ENCODE results near the gene IRGQ.
A peak's percentile ranks its signal among the peaks of the same experiment; 100 is the strongest.

The IRGQ gene

DNA sequence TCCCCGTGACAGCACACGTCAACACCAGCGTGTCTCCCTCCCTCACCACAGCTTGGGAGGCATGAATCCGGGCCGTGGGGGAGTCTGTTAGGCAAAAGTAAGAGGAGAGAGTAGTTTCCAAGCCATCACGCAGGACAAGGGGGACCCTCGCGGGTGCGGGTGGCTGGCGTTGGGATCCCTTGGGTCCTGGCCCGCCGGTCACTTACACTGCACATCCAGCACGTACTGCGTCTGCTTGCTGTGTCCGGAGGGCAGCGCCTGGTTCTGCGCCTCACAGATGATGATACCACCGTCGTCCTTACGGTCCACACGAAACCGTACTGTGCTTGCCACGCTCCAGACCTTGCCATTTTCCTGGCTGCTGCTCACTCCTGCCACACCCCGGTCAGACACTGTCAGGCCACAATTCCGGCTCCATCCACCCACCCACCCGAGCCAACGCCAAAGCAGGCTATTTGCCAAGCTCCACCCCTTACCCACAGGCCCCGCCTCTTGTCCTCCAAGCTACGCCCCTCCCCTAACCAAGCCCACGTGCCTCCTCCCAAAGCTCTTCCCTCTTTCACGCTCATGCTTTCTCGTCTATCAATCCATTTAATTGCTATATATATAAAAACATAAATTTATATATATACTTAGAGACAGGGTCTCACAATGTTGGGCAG lies 30.1 kb upstream of the IRGQ start:
- TF ChIP-seq, protein P1, sequence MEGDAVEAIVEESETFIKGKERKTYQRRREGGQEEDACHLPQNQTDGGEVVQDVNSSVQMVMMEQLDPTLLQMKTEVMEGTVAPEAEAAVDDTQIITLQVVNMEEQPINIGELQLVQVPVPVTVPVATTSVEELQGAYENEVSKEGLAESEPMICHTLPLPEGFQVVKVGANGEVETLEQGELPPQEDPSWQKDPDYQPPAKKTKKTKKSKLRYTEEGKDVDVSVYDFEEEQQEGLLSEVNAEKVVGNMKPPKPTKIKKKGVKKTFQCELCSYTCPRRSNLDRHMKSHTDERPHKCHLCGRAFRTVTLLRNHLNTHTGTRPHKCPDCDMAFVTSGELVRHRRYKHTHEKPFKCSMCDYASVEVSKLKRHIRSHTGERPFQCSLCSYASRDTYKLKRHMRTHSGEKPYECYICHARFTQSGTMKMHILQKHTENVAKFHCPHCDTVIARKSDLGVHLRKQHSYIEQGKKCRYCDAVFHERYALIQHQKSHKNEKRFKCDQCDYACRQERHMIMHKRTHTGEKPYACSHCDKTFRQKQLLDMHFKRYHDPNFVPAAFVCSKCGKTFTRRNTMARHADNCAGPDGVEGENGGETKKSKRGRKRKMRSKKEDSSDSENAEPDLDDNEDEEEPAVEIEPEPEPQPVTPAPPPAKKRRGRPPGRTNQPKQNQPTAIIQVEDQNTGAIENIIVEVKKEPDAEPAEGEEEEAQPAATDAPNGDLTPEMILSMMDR (IDR thresholded peaks at IDR 0.05; ENCODE audit: control insufficient read depth, extremely low read depth, insufficient read depth) = no peak
- no peak for DNase-seq (ENCODE audit: low read depth)
- no peak overlapping the region for H3K4me3 ChIP-seq (ENCODE audit: low read depth, low read length)

DNA sequence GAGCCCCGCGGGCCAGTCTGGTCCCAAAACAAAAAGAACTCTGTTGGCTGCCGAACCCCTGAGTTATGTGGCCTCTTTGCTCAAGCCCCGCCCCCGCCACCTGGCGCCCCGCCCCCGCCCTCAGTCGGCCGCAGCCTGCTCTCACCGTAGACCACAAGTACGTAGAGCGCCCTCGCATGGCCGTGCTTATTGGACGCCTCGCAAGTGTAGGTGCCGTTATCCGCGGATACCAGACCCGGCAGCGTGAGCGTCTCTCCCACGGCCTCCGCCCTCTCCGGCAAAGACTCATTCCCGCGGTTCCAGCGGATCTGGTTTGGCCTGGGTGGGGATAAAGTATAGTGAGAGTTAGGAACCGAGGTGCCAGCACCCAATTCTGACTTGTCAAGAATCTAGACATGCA lies 29.0 kb upstream of the IRGQ start:
- TF ChIP-seq, protein P1 (IDR thresholded peaks at IDR 0.05; ENCODE audit: control insufficient read depth, extremely low read depth, insufficient read depth) = no peak
- DNase-seq (ENCODE audit: low read depth) = no peak

DNA sequence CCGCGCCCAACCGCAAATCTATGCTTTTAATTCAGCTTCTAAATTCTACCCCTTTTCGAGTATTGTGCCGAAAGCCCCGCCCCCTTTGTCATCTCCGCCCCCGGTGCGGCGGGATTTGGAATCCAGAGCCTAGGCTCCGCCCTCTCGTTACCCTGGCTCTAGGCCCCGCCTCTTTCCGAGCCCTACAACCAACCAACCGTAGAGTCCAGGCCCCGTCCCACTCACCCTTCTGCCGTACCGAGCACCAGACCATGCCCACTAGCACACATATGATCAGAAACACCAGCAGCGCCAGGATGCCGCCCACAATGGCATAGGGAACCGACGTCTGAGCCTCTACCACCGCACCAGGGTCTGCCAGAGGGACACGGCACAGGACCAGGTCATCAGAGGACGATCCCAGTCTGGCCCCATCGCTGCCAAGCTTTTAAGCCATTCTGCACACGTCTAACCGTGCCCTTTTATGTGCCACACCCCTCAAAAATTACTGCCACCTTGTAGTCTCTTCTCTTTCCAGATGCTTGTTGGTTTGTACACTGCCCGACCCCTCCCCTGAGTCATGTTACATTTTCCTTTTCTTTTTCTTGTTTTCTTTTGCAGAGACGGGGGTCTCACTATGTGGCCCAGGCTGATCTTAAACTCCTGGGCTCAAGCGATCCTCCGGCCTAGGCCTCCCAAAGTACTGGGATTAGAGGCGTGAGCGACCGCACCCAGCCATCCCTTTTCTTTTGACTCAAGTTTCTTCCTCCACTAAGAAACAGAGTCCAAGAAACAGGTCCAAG lies 28.1 kb upstream of the IRGQ start:
- H3K4me3 ChIP-seq (ENCODE audit: low read depth, low read length) = no peak overlapping the region
- TF ChIP-seq, protein P1 (IDR thresholded peaks at IDR 0.05; ENCODE audit: control insufficient read depth, extremely low read depth, insufficient read depth) = no peak
- no peak for DNase-seq (ENCODE audit: low read depth)

More for the DNA sequence above, 29.0 kb upstream of the IRGQ start:
- H3K4me3 ChIP-seq (ENCODE audit: low read depth, low read length) = no peak overlapping the region

DNA sequence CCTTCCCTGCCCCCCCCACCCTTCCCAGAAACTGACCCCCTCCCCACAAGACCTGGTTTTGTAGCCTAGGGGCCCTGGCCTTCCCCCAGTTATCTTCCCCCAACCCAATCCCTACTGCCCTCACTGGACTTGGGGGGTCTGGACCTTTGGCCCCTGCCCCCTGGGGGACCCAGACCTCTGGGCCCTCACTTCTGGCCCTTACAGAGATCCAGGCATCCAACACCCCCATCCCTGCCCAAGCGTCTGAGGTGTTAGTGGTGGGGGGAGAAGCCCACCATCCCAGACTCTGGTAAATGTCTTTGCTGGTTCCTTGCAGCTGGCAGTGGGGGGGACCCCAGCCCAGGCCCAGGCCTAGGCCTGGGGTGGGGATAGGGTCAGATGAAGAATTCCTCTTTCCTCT lies 27.0 kb upstream of the IRGQ start:
- TF ChIP-seq, protein P1 (IDR thresholded peaks at IDR 0.05; ENCODE audit: control insufficient read depth, extremely low read depth, insufficient read depth) = no peak
- H3K4me3 ChIP-seq (ENCODE audit: low read depth, low read length) = no peak overlapping the region
- no peak for DNase-seq (ENCODE audit: low read depth)

DNA sequence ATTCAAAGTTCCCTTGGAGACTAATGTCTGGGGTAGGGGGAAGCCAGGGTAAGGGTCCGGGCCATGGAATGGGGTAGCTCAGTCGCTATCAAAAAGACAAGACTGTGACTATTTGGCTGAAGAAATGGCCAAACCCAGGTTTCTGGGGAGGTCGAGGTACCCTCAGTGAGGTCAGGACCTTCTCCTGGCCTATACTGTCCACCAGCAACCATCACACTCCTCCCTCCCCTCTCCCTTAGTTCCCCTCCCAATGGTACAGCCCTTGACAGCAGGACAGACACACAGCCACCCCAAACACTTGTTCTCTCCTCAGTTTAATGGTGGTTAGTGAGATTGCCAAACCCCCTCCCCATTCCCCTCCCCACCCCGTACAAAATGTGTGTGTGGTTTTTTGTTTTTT lies 26.1 kb upstream of the IRGQ start:
- no peak for DNase-seq (ENCODE audit: low read depth)
- TF ChIP-seq, protein P1 (IDR thresholded peaks at IDR 0.05; ENCODE audit: control insufficient read depth, extremely low read depth, insufficient read depth) = no peak
- no peak overlapping the region for H3K4me3 ChIP-seq (ENCODE audit: low read depth, low read length)

DNA sequence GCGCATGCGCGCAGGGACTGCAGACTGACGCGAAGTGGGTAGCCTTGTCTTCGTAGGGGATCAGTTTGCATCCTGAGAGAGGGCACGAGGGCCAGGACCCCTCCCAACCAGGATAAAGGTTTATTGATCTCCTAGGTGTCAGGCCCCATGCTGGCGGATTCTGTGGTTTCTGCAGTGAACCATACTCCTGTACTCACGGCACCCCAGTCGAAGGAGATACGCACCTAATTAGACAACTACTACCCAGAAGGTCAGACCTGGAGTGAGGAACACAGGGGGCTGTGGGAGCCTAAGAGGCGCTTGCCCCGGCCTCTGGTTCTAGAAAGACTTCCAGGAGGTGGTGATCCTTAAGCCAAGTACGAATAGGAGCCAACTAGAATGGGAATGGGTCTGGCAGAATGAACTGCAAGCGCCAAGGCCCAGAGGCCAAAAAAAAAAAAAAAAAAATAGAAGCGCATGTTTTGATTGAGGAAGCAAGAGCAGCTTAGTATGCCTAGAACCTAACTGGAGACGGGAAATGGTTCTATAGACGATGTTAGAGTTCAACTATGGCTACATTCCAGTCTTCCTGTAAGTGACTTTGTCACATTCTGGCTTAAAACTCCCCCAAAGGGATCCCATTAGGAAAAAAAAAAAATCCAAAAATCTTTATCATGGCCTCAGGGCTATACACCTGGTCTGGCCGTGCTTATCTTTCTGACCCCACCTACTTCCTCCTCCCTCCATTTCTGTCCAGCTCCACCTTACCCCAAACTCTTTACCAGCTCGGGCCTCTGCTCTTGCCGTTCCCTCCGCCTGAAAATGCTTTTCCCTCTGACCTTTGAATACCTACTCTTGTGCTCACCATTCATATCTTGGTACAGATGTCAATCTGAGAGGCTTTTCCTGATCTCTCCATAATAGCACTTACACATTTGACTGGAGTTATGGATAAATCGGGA lies 24.4 kb upstream of the IRGQ start:
- TF ChIP-seq, protein P1 (IDR thresholded peaks at IDR 0.05; ENCODE audit: control insufficient read depth, extremely low read depth, insufficient read depth) = no peak
- DNase-seq (ENCODE audit: low read depth) = no peak
- peak overlapping the region; percentile 65 for H3K4me3 ChIP-seq (ENCODE audit: low read depth, low read length)

All from LNCaP clone FGC (cell line).